GM12891 (cell line): Measurements from ENCODE around the gene FBXL2.

Experiments
- PAX5 ChIP-seq: IDR thresholded peaks from 2 replicates; pipeline ENCODE4 v1.6.1; 2011; ENCODE audit warnings: low read length, moderate library complexity, mild to moderate bottlenecking; ENCODE audit not compliant: insufficient read depth, severe bottlenecking
- POLR2A ChIP-seq: IDR thresholded peaks from 2 replicates; pipeline ENCODE4 v1.6.1; 2011; ENCODE audit warnings: low read depth, low read length, control low read depth
- POLR2AphosphoS5 ChIP-seq: IDR thresholded peaks from 2 replicates; pipeline ENCODE4 v1.6.1; 2011; ENCODE audit warnings: low read depth, low read length, control low read depth
- POU2F2 ChIP-seq: IDR thresholded peaks from 2 replicates; pipeline ENCODE4 v1.6.1; 2011; ENCODE audit warnings: low read depth, mild to moderate bottlenecking, control low read depth, low read length, moderate library complexity
- SPI1 ChIP-seq: IDR thresholded peaks from 2 replicates; pipeline ENCODE4 v1.6.1; 2011; ENCODE audit warnings: low read depth, low read length, control low read depth
- TAF1 ChIP-seq: IDR thresholded peaks from 2 replicates; pipeline ENCODE4 v1.6.1; 2011; ENCODE audit warnings: low read depth, low read length, control low read depth

- no peak for TF ChIP-seq POLR2A
- TF ChIP-seq POLR2AphosphoS5, result no peak
- no peak for TF ChIP-seq TAF1
- no peak for TF ChIP-seq PAX5
- TF ChIP-seq SPI1, result no peak
- TF ChIP-seq POU2F2, result no peak
These were observed 62.5 kb downstream of the FBXL2 start for GRCh38 chr3:33339758-33340157.
